HEK293T (cell line): ENCODE measurements around the gene FGR.

ENCODE experiments used
- ARNT ChIP-seq: fragments of 450-650 bp; IDR thresholded peaks from 2 replicates; pipeline ENCODE4 v1.6.1; 2017; ENCODE audit warnings: mild to moderate bottlenecking
- BHLHE40 ChIP-seq: fragments of 450-650 bp; IDR thresholded peaks from 2 replicates; pipeline ENCODE4 v1.6.1; 2016; ENCODE audit warnings: mild to moderate bottlenecking, moderate library complexity, borderline replicate concordance
- FOXA1 ChIP-seq: fragments of 450-650 bp; IDR thresholded peaks from 2 replicates; pipeline ENCODE4 v1.6.1; 2016; ENCODE audit warnings: mild to moderate bottlenecking
- NFRKB ChIP-seq: fragments of 450-650 bp; IDR thresholded peaks from 2 replicates; pipeline ENCODE4 v1.6.1; 2016; ENCODE audit warnings: mild to moderate bottlenecking, moderate library complexity
- SP1 ChIP-seq: fragments of 450-650 bp; IDR thresholded peaks from 2 replicates; pipeline ENCODE4 v1.6.1; 2017
- SUZ12 ChIP-seq: fragments of 450-650 bp; IDR thresholded peaks from 2 replicates; pipeline ENCODE4 v1.6.1; 2016; ENCODE audit warnings: mild to moderate bottlenecking
- TARDBP ChIP-seq: fragments of 450-650 bp; IDR thresholded peaks from 2 replicates; pipeline ENCODE4 v1.6.1; 2016

- no peak for TF ChIP-seq SUZ12
- no peak for TF ChIP-seq SP1
- no peak for TF ChIP-seq NFRKB
- no peak for TF ChIP-seq ARNT
- no peak for TF ChIP-seq FOXA1
- TF ChIP-seq BHLHE40, result no peak
- no peak for TF ChIP-seq TARDBP
These were observed 12.2 kb downstream of the FGR start for GRCh38 chr1:27622828-27623227.
